Muscle of arm (tissue), 12 donors: ENCODE measurements around the gene EPN2. TPM values are rescaled to one million over a fixed set of nuclear protein-coding genes. Genes with fewer than 3 reads are reported as not detected.
"Not testable (repeated sequence)": the region's sequence is repeated elsewhere in the genome, so short reads cannot be mapped to it uniquely, and the experiment has no call there.

Source experiments
- DNase-seq: peaks from one replicate; pipeline ENCODE4 v3.0.0-alpha.2; 2013
- polyA plus RNA-seq, 12 donors: library from polyadenylated mRNA; unstranded; fragments of 120-200 nt; gene quantifications; one replicate each; pipeline ENCODE4 v1.2.1, GENCODE V29; 2013; ENCODE audit not compliant: insufficient read length in 12 of 12

Gene EPN2
- polyA plus RNA-seq, 12 donors: 20.8 to 78.2 (median 27.3) TPM; not detected in 1

DNA sequence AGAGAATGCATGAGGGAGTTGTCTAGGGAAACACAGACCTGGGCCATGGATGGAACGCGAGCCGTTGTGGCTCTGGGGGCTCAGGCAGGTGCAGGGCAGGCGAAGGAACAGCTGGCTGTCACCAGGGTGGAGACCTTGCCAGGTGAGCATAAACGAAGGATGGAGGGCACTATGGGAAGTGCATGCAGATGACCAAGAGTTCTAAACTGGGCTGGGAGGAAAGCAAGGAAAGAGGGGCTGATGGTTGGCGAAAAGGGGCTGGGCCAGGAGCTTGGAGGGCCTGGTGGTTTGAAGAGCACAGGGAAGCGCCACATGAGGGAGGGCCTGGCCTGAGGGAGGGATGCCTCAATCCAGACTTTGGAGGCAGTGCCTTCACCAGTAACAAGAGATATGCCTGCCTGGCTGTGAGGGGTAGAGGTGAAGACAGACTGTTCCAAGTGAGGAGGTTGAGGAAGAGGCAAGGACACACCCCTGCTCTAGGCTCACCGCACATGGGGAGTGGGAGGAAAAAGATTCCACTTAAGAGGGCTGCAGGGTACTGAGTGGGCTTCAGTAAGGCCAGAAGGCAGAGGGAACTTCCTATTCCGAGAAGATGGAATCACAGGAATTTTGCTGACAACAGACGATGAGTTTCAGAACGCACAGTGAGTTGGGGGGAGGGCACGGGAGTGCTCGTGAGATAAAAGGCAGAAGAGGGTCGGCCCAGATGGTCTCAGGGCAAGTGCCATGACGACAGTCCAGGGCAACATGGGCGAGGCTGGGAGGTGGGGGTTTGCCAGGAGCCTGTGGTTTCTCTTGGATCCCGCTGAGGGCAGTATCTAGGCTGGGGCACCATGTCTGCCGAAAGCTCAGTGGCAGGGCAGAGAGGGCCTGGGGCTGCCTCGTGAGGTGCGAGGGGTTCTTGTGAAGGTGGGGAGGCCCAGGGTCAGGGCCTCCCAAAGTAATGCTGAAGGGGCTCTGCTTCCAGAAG is 104.8 kb downstream of the EPN2 start:
- no peak for DNase-seq

DNA sequence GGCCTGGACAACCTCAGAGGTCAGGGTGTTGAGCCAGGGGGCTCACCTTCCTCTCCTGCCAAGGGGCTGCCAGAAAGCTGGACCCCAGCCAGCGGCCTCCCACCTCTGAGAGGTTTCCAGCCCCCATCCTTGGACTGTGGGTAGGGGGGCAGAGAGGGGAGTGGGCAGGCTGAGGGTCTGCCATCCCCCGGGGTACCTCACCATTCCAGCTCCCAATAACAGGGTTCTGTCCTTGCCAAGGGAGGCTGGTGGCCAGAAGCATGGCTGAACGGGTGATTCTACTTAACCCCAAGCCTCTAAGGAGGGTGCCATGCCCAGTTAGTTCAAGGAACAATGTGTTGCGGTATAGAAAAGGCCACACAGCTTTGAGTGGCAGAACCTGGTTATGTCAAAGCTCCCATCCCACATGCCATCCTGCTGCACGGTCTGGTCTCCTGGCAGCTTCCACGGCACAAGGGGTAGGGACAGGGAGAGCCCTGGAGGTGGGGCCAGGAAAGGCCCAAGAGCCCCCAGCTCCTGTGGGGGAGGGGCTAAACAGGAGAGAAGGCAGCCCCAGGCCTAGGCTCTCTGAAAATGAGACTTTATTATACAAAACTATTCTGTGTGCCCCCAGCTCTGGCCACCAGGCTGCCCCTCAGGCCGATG is 105.6 kb downstream of the EPN2 start:
- DNase-seq: no peak

DNA sequence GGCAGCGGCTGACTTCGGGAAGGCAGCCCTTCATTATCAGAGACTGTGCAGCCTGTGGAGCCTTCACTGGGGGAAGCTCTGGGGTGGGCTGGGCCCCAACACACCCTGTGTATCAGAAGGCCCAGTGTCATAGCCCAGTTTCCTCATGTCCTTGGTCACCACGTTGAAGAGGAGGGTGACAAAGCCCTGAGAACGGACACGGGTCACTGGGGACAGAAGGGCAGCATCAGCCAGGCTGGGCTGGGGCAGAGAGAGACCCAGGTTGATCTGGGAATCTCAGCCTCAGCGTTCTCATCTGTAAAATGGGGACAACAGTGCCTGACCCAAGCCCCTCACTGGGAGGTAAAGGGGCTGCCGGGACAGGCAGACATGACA is 106.1 kb downstream of the EPN2 start:
- no peak for DNase-seq

DNA sequence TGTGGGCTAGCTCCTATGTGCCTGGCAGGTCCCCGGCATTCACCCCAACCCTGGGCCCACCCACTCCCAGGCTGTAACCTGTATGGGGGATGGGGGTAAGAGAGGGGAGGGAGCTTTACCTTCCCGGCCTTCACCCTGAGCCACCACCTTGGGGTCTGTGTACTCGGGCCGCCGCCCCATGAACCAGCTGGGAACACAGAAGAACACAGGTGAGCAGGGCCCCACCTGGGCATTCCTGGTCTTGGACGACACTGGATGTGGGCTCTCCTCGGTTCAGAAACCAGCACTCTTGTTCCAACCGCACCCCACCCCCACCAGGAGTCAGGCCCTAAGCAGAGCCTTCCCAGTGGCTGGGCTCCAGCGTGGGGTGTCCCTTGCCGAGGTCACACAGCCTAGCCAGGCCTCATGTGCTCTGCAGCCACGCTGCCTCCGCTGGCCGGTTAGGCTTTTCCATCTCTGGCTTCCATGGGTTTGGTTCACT is 106.5 kb downstream of the EPN2 start:
- DNase-seq: no peak

DNA sequence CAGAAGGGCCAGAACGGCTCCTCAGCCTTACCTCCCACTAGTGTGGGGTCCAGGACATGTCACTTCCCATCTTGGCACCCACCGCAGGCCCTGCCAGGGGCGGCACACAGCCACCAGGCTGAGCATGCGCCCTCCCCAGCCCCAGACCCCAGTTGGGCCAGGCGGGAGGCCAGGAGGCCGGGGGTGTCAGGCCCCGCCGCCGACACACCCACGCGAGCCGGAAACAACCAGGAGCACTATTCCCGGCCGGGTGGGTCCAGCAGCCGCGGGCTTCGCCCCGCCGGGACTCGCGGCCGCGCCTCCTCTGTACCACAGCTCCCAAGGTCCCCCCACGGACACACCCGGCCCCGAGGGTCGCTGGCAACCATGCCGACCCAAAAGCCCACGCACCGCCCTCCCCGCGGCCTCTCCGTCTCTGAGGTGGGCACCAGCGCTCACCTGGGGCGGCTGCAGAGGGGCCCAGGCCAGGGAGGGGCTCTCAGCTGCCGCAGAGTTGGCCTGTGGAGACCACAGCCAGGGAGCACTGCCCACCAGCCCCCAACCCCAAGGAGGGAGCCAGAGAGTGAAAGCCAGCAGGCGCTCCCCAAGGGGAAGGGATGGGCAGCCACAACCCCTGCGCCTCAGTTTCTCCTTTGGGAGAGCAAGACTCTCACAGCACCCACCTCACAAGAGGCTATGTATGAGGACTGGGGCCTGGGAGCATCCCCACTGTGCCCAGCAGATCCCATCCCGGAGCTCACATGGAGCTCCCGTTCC is 107.3 kb downstream of the EPN2 start:
- no peak for DNase-seq

DNA sequence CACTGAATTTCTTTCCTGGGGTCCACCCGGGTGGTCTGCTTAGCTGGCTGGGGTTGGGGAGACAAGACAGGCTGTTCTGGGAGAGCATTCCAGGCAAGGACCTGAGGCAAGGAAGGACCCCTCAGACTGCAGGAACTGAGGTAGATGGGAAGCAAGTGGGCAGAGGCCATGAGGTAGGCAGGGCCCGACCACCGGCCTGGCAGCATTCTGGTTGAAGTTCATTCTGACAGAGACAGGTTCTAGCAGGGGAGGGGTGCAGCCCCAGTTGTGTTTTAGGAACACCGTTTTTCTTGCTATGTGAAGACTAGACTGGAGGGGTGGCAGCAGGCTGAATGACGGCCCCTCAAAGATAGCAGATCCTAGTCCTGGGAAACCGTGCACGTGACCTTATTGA is 107.9 kb downstream of the EPN2 start:
- no peak for DNase-seq

DNA sequence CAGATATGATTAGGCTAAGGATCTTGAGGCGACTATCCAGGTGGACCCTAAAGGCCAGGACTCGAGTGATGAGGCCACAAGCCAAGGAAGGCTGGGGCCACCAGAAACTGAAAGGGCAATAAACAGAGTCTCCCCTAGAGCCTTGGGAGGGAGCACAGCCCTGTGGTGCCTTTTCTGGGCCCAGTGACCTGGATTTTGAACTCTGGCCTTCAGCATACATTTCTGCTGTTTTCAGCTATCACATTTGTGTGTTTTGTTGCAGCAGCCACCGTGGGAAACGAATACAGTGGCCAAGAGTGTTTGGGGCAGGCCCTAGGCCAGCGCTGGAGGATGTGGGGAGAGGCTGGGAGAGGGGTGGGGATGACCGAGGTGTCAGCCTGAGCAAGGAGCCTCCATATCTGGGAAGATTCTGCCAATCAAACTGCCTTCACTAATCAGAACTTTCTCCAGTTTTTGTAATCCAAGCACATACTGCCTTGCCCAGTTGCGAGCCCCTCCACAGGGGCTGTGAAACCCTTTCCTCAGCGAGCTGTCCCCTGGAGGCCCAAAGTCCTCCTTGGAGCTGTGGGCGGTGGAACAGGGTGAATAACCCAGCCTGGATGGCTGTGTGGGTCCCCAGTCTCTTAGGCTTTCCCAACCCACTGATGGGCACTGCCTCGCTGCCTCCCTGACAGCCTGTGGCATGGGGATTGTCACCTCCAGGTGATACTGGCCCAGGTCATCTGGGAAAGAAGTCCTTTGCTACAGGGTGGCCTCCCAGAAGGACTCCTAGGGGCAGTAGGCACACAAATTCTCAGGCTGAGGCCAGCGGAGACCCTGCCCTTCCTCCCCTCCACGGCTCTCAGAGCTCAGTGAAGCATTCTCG is 108.6 kb downstream of the EPN2 start:
- DNase-seq: no peak

DNA sequence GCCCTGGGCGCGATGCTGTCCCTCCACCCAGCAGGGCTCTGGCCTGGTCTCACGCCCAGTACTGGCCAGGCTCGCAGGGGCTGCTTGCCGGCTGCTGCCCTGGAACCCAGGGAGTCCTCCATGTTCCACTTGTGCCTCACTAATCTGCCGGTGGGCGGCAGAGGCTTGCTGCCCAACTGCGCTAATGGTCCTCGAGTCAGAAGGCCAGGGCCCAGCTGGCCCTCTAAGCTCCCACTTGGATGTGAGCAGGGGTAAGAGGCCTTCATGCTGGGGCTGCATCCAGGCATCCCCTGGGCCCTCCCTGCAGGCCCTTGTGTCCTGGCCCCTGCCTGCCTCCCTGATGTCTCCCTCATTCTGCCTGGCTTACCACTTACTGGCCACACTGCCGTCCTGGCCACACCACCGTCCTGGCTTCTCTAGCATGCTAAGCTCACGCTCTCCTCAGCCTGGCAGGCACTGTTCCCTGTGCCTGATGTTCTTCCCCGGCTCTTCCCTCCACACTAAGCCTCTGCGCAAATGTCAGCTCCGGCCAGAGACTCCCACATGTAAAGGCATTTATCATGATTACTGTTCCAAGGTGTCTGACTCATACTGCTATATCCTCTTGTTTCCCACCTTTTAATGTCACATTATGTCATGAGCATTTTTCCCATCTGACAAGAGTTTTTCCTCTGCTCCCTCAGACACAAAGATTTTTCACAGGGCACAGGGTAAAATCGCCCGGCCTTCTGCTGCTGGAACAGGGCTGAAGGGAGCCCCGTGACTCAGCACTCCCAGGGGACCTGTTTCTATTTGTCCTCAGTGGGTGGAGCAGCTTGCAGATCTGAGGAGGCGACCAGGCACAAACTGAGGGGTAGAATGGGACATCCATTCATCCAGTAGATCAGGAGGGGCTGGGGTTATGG is 109.4 kb downstream of the EPN2 start:
- peak; percentile 78 for DNase-seq

DNA sequence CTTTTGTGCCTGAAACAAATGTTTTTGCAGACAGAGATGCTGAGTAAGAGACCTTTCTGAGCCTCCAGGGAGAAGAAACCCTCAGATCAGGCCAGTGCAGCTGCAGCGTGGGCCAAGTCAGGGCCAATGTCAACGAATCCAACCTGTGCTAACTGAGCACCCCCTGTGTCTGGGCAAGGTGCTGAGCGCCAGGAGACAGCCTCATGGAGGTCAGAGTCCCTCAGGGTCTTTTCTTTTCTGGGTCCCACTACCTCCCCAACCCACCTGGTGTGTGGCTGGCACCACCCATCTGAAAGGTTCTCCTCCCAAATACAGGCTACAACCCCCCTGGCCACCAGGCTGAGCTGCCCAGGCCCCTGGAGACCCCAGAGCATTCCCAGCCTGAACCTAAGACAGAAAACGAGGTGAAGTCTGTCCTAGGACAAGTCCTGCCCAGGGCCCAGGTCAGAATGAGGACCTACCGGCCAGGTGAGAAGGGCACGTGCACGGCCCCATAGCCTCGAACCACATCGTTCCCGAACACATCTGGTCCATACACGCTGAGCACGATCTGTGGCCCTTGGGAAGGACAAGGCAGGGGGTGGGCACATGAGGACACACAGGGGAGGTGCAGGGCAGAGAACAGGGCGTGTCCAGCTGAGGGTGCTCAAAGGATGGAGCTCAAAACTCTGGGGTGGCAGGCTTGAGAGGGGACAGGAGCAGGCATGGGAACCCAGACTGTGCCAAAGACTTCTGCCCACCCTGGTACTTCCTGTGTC is 110.3 kb downstream of the EPN2 start:
- no peak for DNase-seq

DNA sequence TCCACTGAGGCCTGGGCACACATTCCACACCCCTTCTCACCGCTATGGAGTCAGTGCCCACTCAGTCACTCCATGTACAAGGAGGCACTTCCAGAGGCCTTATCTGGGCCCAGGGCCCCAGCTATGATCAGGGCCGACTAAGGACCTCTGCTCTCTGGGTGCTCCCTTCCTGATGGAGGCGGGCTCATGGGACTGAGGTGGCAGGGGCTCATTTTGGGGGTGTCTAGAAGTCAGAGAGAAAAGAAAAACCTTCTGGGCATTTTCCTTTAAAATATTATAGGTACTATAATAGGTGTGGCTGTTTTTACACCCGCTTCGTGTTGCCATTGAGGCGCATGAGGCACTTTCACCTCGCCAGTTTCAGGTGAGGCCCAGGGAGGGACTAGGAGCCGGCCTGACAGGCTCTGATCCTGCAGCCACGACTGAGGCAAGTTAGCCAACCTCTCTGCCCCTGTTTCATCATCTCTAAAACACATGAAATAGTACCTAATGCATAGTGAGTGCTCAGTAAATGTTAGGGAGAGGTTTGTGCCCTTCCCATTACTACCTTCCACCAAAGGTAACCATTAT is 111.0 kb downstream of the EPN2 start:
- DNase-seq: no peak

DNA sequence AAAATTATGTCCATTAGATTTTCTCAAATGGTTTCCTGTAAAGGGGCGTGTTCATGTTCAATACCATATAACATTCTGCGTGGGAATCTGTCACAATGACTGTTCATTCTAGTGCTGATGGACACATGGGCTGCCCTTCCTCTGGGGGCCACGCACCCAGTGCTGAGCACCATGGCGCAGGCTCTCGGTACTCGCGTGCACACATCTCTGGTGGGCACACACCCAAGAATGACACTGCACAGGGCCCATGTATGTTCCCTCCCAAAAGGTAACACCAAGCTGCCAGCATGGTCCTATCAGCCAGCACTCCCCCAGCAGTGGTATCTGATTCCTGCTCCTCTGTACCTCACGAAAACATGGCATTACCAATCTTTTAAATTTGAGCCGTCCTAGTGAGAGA is 111.6 kb downstream of the EPN2 start:
- no peak for DNase-seq

DNA sequence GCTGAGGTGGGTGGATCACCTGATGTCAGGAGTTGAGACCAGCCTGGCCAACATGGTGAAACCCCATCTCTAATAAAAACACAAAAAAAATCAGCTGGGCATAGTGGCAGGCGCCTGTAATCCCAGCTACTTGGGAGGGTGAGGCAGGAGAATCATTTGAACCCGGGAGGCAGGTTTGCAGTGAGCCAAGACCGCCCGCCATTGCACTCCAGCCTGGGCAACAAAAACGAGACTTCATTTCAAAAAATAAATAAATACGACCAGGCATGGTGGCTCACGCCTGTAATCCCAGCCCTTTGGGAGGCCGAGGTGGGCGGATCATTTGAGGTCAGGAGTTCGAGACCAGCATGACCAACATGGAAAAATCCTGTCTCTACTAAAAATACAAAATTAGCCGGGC is 116.2 kb downstream of the EPN2 start:
- not testable (repeated sequence) for DNase-seq

DNA sequence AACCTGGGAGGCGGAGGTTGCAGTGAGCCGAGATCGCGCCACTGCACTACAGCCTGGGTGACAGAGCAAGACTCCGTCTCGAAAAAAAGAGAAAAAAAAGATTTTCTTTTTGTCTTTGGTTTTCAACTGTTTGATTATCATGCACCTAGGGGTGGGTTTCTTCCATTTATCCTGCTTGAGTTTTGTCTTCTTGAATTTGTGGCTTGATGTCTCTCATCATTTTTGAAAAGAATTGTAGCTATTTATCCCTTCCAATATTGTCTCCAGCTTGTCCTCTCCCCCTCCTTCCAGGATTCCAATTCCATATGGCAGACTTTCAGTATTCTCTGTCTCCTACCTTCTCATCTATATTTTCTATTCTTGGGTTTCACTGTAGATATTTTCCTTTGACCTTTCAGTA is 117.6 kb downstream of the EPN2 start:
- DNase-seq: no peak

DNA sequence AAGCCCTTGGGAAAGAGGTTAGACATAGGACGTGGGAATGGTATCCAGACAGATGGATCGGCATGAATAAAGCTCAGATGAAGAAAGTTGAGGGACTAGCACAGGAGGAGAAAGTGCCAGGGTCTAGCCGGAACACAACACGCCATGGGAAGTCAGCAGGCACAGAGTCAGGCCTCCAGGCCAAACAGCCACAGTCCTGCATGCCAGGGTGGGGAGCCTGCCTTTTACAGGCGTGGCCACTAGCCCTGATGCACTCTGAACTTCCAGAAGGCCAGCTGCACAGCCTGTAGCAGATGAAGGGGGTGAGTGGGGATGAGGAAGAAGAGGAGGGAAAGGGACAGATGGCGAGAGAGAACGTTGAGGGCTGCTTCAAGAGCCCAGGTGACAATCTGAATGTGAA is 120.2 kb downstream of the EPN2 start:
- DNase-seq: no peak

DNA sequence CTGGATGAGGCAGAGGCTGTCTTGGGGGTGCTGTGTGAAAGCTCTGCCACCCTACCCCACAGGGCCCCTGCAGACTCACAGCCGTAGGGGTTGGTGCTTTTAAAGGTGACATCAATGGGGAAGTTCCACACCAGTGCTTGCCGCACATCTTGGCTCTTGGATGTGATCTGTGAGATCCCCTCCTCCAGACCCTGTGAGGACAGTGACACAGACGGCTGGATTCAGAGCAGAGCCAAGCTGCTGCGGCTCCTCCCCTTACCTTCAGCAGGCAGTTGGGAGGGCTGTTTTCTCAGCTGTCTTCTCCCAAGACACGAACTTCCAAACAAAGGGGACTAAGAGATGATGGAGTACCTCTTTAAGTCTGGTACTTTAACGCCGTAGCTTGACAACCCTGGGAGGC is 120.6 kb downstream of the EPN2 start:
- no peak for DNase-seq

DNA sequence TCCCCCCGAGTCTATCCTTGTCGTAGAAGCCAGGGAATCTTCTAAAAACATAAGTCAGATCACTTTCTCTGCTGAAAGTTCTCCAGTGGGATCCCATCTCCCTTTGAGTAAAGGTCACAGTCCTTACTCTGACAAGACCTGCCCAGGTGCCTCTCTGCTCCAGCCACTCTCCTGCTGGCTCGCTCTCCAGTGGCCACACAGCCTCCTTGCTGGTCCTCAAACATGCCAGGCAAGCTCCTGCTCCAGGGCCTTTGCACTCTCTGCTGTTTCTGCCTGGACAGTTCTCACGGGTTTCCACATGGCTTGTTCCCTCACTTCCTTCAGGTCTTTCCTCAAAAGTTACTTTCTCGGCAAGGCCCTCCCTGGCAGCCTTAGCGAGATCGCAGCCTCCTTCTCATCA is 122.0 kb downstream of the EPN2 start:
- no peak for DNase-seq

DNA sequence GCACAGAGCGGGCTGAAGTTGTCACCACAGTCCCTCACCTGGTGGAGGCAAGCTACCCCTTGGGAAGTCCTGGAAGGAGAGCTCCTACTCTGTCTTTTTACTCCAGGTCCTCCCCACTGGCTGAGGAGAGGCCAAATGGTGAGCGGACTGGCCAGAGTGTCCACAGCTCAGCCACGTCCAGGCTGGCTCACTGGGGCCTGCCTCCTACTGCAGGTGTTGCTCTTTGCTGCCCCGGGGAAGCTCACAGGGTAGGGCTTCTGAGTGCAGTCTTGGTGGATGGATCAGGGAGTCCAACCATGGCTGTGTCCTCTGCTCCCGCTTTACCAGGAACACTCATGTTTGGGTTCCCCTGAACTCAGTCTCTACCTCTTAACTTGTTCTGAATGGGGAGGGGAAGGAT is 122.7 kb downstream of the EPN2 start:
- no peak for DNase-seq

DNA sequence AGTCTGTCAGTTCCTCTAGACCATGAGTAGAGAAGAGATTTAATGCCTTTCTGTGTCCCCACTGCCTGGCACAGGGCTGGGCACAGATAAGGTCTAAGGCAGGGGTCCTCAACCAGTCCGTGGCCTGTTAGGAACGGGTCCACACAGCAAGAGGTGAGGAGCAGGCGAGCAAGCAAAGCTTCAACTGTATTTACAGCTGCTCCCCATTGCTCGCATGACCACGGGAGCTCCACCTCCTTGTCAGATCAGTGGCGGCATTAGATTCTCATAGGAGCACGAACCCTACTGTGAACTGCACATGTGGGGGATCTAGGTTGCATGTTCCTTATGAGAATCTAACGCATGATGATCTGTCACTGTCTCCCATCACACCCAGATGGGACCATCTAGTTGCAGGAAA is 123.6 kb downstream of the EPN2 start:
- no peak for DNase-seq

DNA sequence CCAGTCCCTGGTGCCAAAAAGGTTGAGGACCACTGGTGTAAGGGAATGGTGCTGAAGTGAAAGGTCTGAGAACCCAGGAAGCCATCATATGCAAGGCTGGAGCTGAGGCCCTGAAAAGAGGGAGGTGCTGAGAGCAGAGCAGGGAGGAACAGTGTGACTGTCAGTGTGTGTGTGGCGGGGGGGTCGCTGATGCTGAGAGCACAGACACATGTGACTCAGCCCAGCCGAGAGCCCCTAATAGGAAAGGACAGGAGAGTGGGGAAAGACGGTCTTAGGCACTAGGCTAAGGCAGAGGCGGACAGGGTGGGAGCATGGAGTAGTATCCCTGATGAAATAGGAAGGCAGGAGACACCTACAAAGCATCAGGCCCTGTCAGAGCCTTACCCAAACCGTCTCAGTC is 124.2 kb downstream of the EPN2 start:
- no peak for DNase-seq
